ENCODE measurements around the gene CASP10. TPM values are rescaled to one million over a fixed set of nuclear protein-coding genes. Genes with fewer than 3 reads are reported as not detected.

Gene CASP10
- total and polyA plus RNA-seq, 2 donors (not counting 1 experiment from before 2014, with no cell fraction given): 16.0 to 34.3 TPM

- Histone ChIP-seq H3K4me1 (ENCODE audit: control insufficient read depth in 2 of 2, insufficient read depth in 2 of 2, low read length in 2 of 2) (peaks cover 43 to 47% of the 10 kb centered on the region in 2 donors), H3K4me2 (replicated peaks; ENCODE audit: low read depth, low read length, poor library complexity, severe bottlenecking) (peak overlapping the region; percentile 63), H3K27me3 (replicated peaks in 1 of 4; ENCODE audit: control extremely low read depth in 1 of 4, control insufficient read depth in 3 of 4, insufficient read depth in 4 of 4, low read length in 3 of 4) (no peaks in the 10 kb centered on the region), H3K9ac (ENCODE audit: low read length) (peak overlapping the region; percentile 7), H3K9me3 (ENCODE audit: control extremely low read depth in 1 of 3, control insufficient read depth in 2 of 3, insufficient read depth in 1 of 3, low read length in 2 of 3) (no peaks in the 10 kb centered on the region), H3K4me3 (ENCODE audit: control extremely low read depth in 1 of 5, extremely low read depth in 1 of 5, insufficient read depth in 1 of 5, low read depth in 2 of 5, low read length in 4 of 5) (peak overlapping the region in 1 of 5 experiments; percentile 9), H3K36me3 (replicated peaks in 1 of 2; ENCODE audit: control extremely low read depth in 1 of 2, control insufficient read depth in 1 of 2, extremely low read depth in 1 of 2, insufficient read depth in 2 of 2, low read length in 1 of 2) (peaks cover 12 to 48% of the 10 kb centered on the region in 2 experiments), H4K20me1 (ENCODE audit: control insufficient read depth, insufficient read depth, low read length, poor library complexity, severe bottlenecking) (no peaks in the 10 kb centered on the region), H3K27ac (ENCODE audit: low read length in 2 of 2) (peak overlapping the region; percentile 84 to 85), H2AFZ (ENCODE audit: insufficient read depth, low read depth, low read length, poor library complexity, severe bottlenecking) (peak overlapping the region; percentile 3), H3K79me2 (ENCODE audit: control insufficient read depth, insufficient read depth, low read length) (peaks cover 24% of the 10 kb centered on the region)
- intact Hi-C loops (cut with micrococcal nuclease): loop anchor here (1.0 kb wide), 5 partner anchors 10 to 195 kb away; partner anchors contain the start of genes HYCC2 and ORC2
- TF ChIP-seq CTCF (IDR thresholded peaks at IDR 0.05) (peak; percentile 69), EZH2 (IDR thresholded peaks at IDR 0.05; ENCODE audit: borderline replicate concordance, insufficient read depth, low read depth, low read length, poor library complexity, severe bottlenecking) (no peak)
- ATAC-seq (ENCODE audit: low read depth): peak; percentile 91
- peak; percentile 95 for DNase-seq
- CTCF ChIA-PET: interaction anchor here (0.6 to 4.1 kb wide), 28 partner anchors 9 to 269 kb away, joined by 3 to 100 read pairs (median 5); partner anchors contain the start of genes CASP10, CFLAR, HYCC2 and NDUFB3
- no peaks in the 10 kb centered on the region for H3K27me3 Mint-ChIP-seq
- peaks cover 52% of the 10 kb centered on the region for H3K4me1 Mint-ChIP-seq
- no CpG with 5 or more reads among the region's 5 CpGs for WGBS (ENCODE audit: insufficient coverage)
- H3K9me3 Mint-ChIP-seq (ENCODE audit: insufficient read depth): no peaks in the 10 kb centered on the region
- H3K4me3 Mint-ChIP-seq: peak overlapping the region; percentile 64
- peak overlapping the region; percentile 90 for H3K27ac Mint-ChIP-seq
- POLR2A ChIA-PET: interaction anchor here (0.5 to 3.9 kb wide), 8 partner anchors 9 to 195 kb away, joined by 3 to 55 read pairs (median 4); partner anchors contain the start of genes CASP10, CFLAR and ORC2
Measured at GRCh38 chr2:201158111-201158929, 24.6 kb upstream of the CASP10 start.

GRCh38 chr2:201164166-201164565 lies 18.8 kb upstream of the CASP10 start:
- H3K4me1 Mint-ChIP-seq: peaks cover 23% of the 10 kb centered on the region
- no peak for TF ChIP-seq EZH2 (IDR thresholded peaks at IDR 0.05; ENCODE audit: borderline replicate concordance, insufficient read depth, low read depth, low read length, poor library complexity, severe bottlenecking)
- no peak for TF ChIP-seq CTCF (IDR thresholded peaks at IDR 0.05)
- H3K9me3 Mint-ChIP-seq (ENCODE audit: insufficient read depth): no peaks in the 10 kb centered on the region
- Histone ChIP-seq H3K4me1 (ENCODE audit: control insufficient read depth in 2 of 2, insufficient read depth in 2 of 2, low read length in 2 of 2) (peaks cover 11 to 20% of the 10 kb centered on the region in 2 donors), H3K9ac (ENCODE audit: low read length) (no peak overlapping the region), H4K20me1 (ENCODE audit: control insufficient read depth, insufficient read depth, low read length, poor library complexity, severe bottlenecking) (no peaks in the 10 kb centered on the region), H2AFZ (ENCODE audit: insufficient read depth, low read depth, low read length, poor library complexity, severe bottlenecking) (no peak overlapping the region), H3K36me3 (replicated peaks in 1 of 2; ENCODE audit: control extremely low read depth in 1 of 2, control insufficient read depth in 1 of 2, extremely low read depth in 1 of 2, insufficient read depth in 2 of 2, low read length in 1 of 2) (peaks cover 17 to 54% of the 10 kb centered on the region in 2 experiments), H3K27ac (ENCODE audit: low read length in 2 of 2) (no peak overlapping the region), H3K27me3 (replicated peaks in 1 of 4; ENCODE audit: control extremely low read depth in 1 of 4, control insufficient read depth in 3 of 4, insufficient read depth in 4 of 4, low read length in 3 of 4) (no peaks in the 10 kb centered on the region), H3K9me3 (ENCODE audit: control extremely low read depth in 1 of 3, control insufficient read depth in 2 of 3, insufficient read depth in 1 of 3, low read length in 2 of 3) (peaks cover 0 to 4% (median 0%) of the 10 kb centered on the region in 3 donors), H3K4me2 (replicated peaks; ENCODE audit: low read depth, low read length, poor library complexity, severe bottlenecking) (no peak overlapping the region), H3K4me3 (ENCODE audit: control extremely low read depth in 1 of 5, extremely low read depth in 1 of 5, insufficient read depth in 1 of 5, low read depth in 2 of 5, low read length in 4 of 5) (no peak overlapping the region), H3K79me2 (ENCODE audit: control insufficient read depth, insufficient read depth, low read length) (peaks cover 36% of the 10 kb centered on the region)
- no peak for ATAC-seq (ENCODE audit: low read depth)
- CTCF ChIA-PET: interaction anchor here (1.0 to 1.8 kb wide), 4 partner anchors 9 to 46 kb away, joined by 3 to 5 read pairs (median 4); no protein-coding TSS in a partner anchor
- intact Hi-C loops (cut with micrococcal nuclease): no loop called here
- no peak overlapping the region for H3K4me3 Mint-ChIP-seq
- H3K27ac Mint-ChIP-seq: no peak overlapping the region
- no peak for DNase-seq
- POLR2A ChIA-PET: no interaction called here
- no CpG with 5 or more reads among the region's 1 CpG for WGBS (ENCODE audit: insufficient coverage)
- H3K27me3 Mint-ChIP-seq: no peaks in the 10 kb centered on the region
